Upper lobe of left lung (tissue), 4 donors: ENCODE data around the gene PWWP2A.

Experiments
- CTCF ChIP-seq, 6 experiments: fragments of 450-650 bp in 4 of 6; fragments of 200-600 bp in 2 of 6; sonication (generic) in 2 of 6; IDR thresholded peaks; one replicate each; pipeline ENCODE4 v1.5.1; 2016 to 2019; ENCODE audit warnings: antibody characterized with exemption in 6 of 6
- EP300 ChIP-seq, 4 donors: sonication (generic); formaldehyde crosslinking; IDR thresholded peaks; one replicate each; pipeline ENCODE4 v1.5.1; 2017; ENCODE audit warnings: antibody characterized with exemption in 4 of 4, control low read depth in 2 of 4
- POLR2AphosphoS5 ChIP-seq, 2 donors: sonication (generic); formaldehyde crosslinking; IDR thresholded peaks; one replicate each; pipeline ENCODE4 v1.5.1; 2017; ENCODE audit warnings: antibody characterized with exemption in 2 of 2

- peak in 3 of 6 experiments; percentile 26 to 58 (median 36) for TF ChIP-seq CTCF (IDR thresholded peaks at IDR 0.05)
- no peak for TF ChIP-seq EP300 (IDR thresholded peaks at IDR 0.05)
- peak; percentile 80 to 92 for TF ChIP-seq POLR2AphosphoS5 (IDR thresholded peaks at IDR 0.05)
These were observed at the start of gene PWWP2A for GRCh38 chr5:160119142-160119904.
